ENCODE data around the gene LRRC58. TPM values are rescaled to one million over a fixed set of nuclear protein-coding genes. Genes with fewer than 3 reads are reported as not detected.
"Not testable (repeated sequence)": the region's sequence is repeated elsewhere in the genome, so short reads cannot be mapped to it uniquely, and the experiment has no call there.

The LRRC58 gene
- total RNA-seq, 4 donors from 2014 or later = 18.6 to 24.8 (median 21.9) TPM

DNA sequence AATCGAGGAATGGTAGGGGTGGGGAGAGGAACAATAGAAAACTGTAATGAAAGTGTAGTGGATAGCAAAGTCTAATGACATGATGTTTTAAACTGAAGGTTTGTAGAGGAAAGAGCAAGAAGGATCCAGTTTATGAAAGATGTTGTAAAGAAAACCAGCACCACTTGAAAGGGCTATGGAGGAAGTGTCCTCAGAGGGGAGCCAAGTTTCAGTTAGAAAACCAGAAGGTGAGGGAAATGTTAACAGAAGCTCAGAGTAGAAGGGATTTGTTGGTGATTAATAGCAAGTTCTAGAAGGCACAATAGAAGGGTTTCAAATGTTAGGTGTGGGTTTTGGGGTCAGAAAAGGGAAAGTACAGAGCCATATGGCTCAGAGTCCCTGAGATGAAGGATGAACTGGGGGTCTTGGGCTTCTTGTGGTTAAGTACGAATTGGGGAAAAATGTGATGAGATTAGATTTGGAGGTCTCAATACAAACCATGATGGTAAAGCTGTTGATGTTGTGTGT lies 33.8 kb upstream of the LRRC58 start:
- Histone ChIP-seq H3K36me3 (no peaks in the 10 kb centered on the region), H3K4me1 (no peaks in the 10 kb centered on the region), H3K9me3 (no peaks in the 10 kb centered on the region), H3K27ac (no peak overlapping the region), H3K27me3 (no peaks in the 10 kb centered on the region), H3K4me3 (no peak overlapping the region)
- DNase-seq = no peak
- TF ChIP-seq POLR2A (IDR thresholded peaks at IDR 0.05) = no peak
- TF ChIP-seq, protein P1, sequence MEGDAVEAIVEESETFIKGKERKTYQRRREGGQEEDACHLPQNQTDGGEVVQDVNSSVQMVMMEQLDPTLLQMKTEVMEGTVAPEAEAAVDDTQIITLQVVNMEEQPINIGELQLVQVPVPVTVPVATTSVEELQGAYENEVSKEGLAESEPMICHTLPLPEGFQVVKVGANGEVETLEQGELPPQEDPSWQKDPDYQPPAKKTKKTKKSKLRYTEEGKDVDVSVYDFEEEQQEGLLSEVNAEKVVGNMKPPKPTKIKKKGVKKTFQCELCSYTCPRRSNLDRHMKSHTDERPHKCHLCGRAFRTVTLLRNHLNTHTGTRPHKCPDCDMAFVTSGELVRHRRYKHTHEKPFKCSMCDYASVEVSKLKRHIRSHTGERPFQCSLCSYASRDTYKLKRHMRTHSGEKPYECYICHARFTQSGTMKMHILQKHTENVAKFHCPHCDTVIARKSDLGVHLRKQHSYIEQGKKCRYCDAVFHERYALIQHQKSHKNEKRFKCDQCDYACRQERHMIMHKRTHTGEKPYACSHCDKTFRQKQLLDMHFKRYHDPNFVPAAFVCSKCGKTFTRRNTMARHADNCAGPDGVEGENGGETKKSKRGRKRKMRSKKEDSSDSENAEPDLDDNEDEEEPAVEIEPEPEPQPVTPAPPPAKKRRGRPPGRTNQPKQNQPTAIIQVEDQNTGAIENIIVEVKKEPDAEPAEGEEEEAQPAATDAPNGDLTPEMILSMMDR (IDR thresholded peaks at IDR 0.05) = no peak

DNA sequence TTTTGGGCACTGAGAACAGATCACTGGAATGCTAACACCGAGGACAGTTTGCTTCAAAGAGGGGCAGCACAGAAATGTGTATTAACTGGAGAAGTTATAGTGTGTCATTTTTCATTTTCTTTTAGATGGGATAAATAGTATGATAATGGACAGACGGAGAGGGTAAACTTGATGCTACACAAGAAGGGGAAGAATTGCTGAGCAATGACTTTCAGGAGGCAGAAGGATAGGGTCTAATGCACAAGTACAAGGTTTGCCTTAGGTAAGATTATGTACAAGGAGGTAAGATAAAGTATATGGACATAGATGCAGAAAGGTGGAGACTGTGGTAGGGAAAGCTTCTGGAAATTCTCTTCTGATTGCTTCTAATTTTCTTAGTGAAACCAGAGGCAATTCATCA lies 32.3 kb upstream of the LRRC58 start:
- H3K9me3 ChIP-seq = no peaks in the 10 kb centered on the region
- H3K36me3 ChIP-seq = no peaks in the 10 kb centered on the region
- H3K27me3 ChIP-seq = no peaks in the 10 kb centered on the region
- no peak overlapping the region for H3K27ac ChIP-seq
- H3K4me1 ChIP-seq = no peaks in the 10 kb centered on the region
- no peak for DNase-seq
- no peak overlapping the region for H3K4me3 ChIP-seq
- TF ChIP-seq, protein P1 (IDR thresholded peaks at IDR 0.05) = no peak
- TF ChIP-seq POLR2A (IDR thresholded peaks at IDR 0.05) = no peak

DNA sequence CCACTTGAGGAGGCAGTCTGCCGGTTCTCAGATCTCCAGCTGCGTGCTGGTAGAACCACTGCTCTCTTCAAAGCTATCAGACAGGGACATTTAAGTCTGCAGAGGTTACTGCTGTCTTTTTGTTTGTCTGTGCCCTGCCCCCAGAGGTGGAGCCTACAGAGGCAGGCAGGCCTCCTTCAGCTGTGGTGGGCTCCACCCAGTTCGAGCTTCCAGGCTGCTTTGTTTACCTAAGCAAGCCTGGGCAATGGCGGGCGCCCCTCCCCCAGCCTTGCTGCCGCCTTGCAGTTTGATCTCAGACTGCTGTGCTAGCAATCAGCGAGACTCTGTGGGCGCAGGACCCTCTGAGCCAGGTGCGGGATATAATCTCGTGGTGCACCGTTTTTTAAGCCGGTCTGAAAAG lies 28.8 kb upstream of the LRRC58 start:
- H3K36me3 ChIP-seq, DNase-seq, H3K27me3 ChIP-seq, H3K27ac ChIP-seq, H3K9me3 ChIP-seq, H3K4me1 ChIP-seq, H3K4me3 ChIP-seq: not testable (repeated sequence)

DNA sequence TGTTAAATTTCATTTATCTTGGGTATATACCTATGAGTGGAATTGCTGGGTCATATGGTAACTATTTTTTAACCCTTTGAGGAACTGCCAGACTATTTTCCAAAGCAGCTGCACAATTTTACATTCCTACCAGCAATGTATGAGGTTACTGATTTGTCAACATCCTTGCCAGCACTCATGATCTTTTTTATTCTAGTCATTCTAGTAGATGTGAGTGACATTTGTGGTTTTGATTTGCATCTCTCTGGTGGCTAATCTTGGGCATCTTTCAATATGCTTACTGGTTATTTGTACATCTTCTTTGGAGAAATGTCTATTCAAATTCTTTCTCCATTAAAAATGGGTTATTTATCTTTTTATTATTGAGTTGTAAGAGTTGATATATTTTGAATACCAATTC lies 21.3 kb upstream of the LRRC58 start:
- Histone ChIP-seq H3K36me3 (no peaks in the 10 kb centered on the region), H3K27me3 (no peaks in the 10 kb centered on the region), H3K27ac (no peak overlapping the region), H3K4me3 (no peak overlapping the region), H3K9me3 (no peaks in the 10 kb centered on the region), H3K4me1 (no peaks in the 10 kb centered on the region)
- TF ChIP-seq, protein P1 (IDR thresholded peaks at IDR 0.05) = no peak
- TF ChIP-seq POLR2A (IDR thresholded peaks at IDR 0.05) = no peak
- DNase-seq = no peak

DNA sequence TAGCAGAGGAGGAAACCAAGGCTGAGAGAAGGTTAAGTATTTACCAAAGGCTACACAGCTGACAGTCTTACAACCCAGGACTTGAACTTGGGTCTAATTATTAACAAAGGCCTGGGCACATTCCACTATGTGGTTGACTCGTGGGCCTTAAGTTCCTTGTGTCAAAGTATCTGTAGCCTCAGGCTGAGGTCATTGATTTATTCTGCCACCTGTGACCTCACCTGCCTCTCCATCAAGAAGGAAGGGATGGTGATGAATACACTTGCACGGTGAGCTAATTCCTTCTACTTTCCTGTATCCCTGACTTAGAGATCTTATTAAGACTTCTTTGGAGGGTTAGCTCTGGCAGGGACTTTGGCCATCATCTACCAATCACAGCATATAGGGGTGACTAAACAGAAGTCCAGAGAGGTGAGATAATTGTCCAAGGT lies 19.9 kb upstream of the LRRC58 start:
- TF ChIP-seq POLR2A (IDR thresholded peaks at IDR 0.05) = no peak
- TF ChIP-seq, protein P1 (IDR thresholded peaks at IDR 0.05) = no peak
- H3K27ac ChIP-seq = no peak overlapping the region
- no peaks in the 10 kb centered on the region for H3K9me3 ChIP-seq
- no peak for DNase-seq
- H3K4me3 ChIP-seq = no peak overlapping the region
- no peaks in the 10 kb centered on the region for H3K4me1 ChIP-seq
- H3K27me3 ChIP-seq = no peaks in the 10 kb centered on the region
- no peaks in the 10 kb centered on the region for H3K36me3 ChIP-seq

DNA sequence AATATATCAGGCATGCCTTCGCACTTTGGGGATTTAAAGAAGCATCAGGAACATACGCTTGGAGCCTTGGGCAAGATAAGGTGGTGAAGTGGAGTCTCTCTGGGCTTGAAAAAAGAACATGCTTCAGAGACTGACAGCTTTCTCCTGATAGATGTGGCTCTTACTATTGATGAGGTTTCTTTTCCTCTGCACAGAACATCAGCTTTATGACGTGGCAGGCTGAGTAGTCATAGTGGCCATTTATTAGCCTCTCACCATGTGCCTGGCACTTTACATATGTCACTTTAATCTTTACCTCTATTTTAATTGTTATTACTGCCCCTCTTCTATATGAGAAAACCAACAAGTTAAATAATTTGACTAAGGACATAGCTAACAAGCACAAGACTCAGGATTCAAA lies 19.0 kb upstream of the LRRC58 start:
- no peaks in the 10 kb centered on the region for H3K9me3 ChIP-seq
- H3K4me1 ChIP-seq = no peaks in the 10 kb centered on the region
- no peaks in the 10 kb centered on the region for H3K36me3 ChIP-seq
- H3K27ac ChIP-seq = no peak overlapping the region
- no peaks in the 10 kb centered on the region for H3K27me3 ChIP-seq
- DNase-seq = no peak
- no peak overlapping the region for H3K4me3 ChIP-seq
- no peak for TF ChIP-seq POLR2A (IDR thresholded peaks at IDR 0.05)
- TF ChIP-seq, protein P1 (IDR thresholded peaks at IDR 0.05) = no peak
